Measurements from ENCODE around the gene SGO2. TPM values are rescaled to one million over a fixed set of nuclear protein-coding genes. Genes with fewer than 3 reads are reported as not detected.

SGO2 gene
- total and polyA plus RNA-seq, 2 donors from 2014 or later, result 0.69 to 1.7 TPM

DNA sequence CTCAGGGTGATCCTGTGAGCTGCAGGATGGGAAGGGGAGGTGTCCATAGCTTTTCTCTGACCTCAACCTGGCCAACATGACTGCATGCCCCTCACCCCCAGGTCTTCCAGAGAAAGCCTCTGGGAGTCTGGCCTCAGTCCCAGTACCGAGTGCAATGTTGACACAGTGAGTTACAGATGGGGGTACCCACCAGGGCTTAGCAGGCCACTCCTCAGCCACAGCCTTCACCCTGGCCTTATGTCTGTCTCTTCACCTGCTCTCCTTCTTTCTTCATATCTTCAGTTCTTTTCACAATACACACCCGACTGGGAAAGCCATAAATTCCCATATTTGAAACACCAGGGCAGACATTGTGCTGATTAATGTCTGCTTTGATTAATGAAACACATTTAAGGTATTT is 93.3 kb downstream of the SGO2 start:
- no peak for FAIRE-seq
- Histone ChIP-seq H3K4me3 (ENCODE audit: low read length in 3 of 3) (no peak overlapping the region), H3K27me3 (ENCODE audit: control insufficient read depth, insufficient read depth, low read length) (no peaks in the 10 kb centered on the region), H3K9ac (ENCODE audit: low read length in 3 of 3) (no peak overlapping the region), H3K9me3 (ENCODE audit: control insufficient read depth in 2 of 3, insufficient read depth in 1 of 3, low read length in 3 of 3) (no peaks in the 10 kb centered on the region), H3K4me1 (ENCODE audit: control insufficient read depth in 2 of 3, insufficient read depth in 2 of 3, low read depth in 1 of 3, low read length in 3 of 3) (peaks cover 0 to 15% (median 2%) of the 10 kb centered on the region in 3 donors), H3K36me3 (ENCODE audit: control insufficient read depth in 2 of 3, insufficient read depth in 3 of 3, low read length in 3 of 3) (peaks cover 0 to 10% (median 0%) of the 10 kb centered on the region in 3 donors), H3K27ac (ENCODE audit: low read depth in 2 of 2, low read length in 2 of 2) (no peak overlapping the region)
- intact Hi-C loops (cut with DNase I), result no loop called here
- TF ChIP-seq, protein P1, sequence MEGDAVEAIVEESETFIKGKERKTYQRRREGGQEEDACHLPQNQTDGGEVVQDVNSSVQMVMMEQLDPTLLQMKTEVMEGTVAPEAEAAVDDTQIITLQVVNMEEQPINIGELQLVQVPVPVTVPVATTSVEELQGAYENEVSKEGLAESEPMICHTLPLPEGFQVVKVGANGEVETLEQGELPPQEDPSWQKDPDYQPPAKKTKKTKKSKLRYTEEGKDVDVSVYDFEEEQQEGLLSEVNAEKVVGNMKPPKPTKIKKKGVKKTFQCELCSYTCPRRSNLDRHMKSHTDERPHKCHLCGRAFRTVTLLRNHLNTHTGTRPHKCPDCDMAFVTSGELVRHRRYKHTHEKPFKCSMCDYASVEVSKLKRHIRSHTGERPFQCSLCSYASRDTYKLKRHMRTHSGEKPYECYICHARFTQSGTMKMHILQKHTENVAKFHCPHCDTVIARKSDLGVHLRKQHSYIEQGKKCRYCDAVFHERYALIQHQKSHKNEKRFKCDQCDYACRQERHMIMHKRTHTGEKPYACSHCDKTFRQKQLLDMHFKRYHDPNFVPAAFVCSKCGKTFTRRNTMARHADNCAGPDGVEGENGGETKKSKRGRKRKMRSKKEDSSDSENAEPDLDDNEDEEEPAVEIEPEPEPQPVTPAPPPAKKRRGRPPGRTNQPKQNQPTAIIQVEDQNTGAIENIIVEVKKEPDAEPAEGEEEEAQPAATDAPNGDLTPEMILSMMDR (IDR thresholded peaks at IDR 0.05; ENCODE audit: borderline replicate concordance, extremely low read depth, insufficient read depth), result no peak
- DNase-seq, result no peak

DNA sequence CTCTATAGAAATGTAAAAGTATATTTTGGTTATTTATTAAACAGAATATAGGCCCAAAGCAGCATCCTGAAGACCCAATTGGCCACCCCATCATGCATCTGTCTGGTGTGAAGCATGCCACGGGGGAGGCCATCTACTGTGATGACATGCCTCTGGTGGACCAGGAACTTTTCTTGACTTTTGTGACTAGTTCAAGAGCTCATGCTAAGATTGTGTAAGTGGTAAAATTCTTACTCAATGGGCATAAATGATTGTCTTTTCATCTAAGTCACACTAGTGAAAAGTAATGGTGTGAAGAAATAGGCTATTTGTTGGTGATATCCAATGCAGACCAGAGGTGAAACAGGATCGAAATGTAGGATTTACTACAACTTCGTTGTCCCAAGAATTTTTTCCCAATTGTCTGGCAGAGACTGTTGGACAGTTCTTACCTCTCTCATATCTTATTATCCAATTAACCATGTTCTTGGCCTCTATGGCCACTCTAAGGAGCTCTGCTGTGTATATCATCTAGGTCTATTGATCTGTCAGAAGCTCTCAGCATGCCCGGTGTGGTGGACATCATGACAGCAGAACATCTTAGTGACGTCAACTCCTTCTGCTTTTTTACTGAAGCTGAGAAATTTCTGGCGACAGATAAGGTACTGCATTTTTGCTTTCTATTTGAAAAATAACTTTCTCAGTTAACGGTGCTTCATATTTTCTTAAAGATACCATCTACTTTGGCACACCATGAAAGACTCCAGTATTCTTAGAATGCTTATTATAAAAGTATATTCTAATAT is 94.8 kb downstream of the SGO2 start:
- Histone ChIP-seq H3K9ac (ENCODE audit: low read length in 3 of 3) (no peak overlapping the region), H3K27me3 (ENCODE audit: control insufficient read depth, insufficient read depth, low read length) (no peaks in the 10 kb centered on the region), H3K9me3 (ENCODE audit: control insufficient read depth in 2 of 3, insufficient read depth in 1 of 3, low read length in 3 of 3) (no peaks in the 10 kb centered on the region), H3K27ac (ENCODE audit: low read depth in 2 of 2, low read length in 2 of 2) (no peak overlapping the region), H3K4me1 (ENCODE audit: control insufficient read depth in 2 of 3, insufficient read depth in 2 of 3, low read depth in 1 of 3, low read length in 3 of 3) (peaks cover 0 to 6% (median 2%) of the 10 kb centered on the region in 3 donors), H3K4me3 (ENCODE audit: low read length in 3 of 3) (no peak overlapping the region), H3K36me3 (ENCODE audit: control insufficient read depth in 2 of 3, insufficient read depth in 3 of 3, low read length in 3 of 3) (peaks cover 0 to 10% (median 0%) of the 10 kb centered on the region in 3 donors)
- TF ChIP-seq, protein P1 (IDR thresholded peaks at IDR 0.05; ENCODE audit: borderline replicate concordance, extremely low read depth, insufficient read depth), result no peak
- intact Hi-C loops (cut with DNase I), result no loop called here
- DNase-seq (no peak), FAIRE-seq (no peak)

DNA sequence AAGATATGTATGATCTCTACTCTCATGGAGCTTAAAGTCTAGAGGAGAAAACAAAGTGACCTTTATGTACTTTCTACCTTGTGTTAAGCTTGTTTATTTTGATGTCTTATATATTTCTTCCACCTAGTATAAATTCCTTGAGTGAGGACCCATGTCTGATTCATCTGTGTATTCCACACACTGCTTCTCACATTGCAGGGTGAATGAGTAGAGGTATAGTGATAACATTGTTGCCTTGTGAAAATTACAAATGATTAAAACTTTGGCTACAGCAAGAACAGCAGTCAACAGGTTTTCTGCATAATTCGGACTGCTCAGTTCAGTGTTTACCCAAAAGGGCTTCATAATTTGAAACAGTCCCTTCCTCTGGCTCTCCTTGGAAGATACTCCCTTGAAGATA is 96.1 kb downstream of the SGO2 start:
- no peak for DNase-seq
- intact Hi-C loops (cut with DNase I), result no loop called here
- no peak for FAIRE-seq
- no peak overlapping the region for H3K27ac ChIP-seq (ENCODE audit: low read depth in 2 of 2, low read length in 2 of 2)
- H3K9ac ChIP-seq (ENCODE audit: low read length in 3 of 3), result no peak overlapping the region
- H3K4me3 ChIP-seq (ENCODE audit: low read length in 3 of 3), result no peak overlapping the region
- H3K27me3 ChIP-seq (ENCODE audit: control insufficient read depth, insufficient read depth, low read length), result no peaks in the 10 kb centered on the region
- H3K36me3 ChIP-seq (ENCODE audit: control insufficient read depth in 2 of 3, insufficient read depth in 3 of 3, low read length in 3 of 3), result peaks cover 0 to 10% (median 0%) of the 10 kb centered on the region in 3 donors
- no peaks in the 10 kb centered on the region for H3K9me3 ChIP-seq (ENCODE audit: control insufficient read depth in 2 of 3, insufficient read depth in 1 of 3, low read length in 3 of 3)
- TF ChIP-seq, protein P1 (IDR thresholded peaks at IDR 0.05; ENCODE audit: borderline replicate concordance, extremely low read depth, insufficient read depth), result no peak
- peaks cover 0 to 2% (median 0%) of the 10 kb centered on the region in 3 donors for H3K4me1 ChIP-seq (ENCODE audit: control insufficient read depth in 2 of 3, insufficient read depth in 2 of 3, low read depth in 1 of 3, low read length in 3 of 3)

Data from kidney (tissue), 14 donors.